Epithelial cell of proximal tubule (primary cell): ENCODE results near the gene CA7. TPM values are rescaled to one million over a fixed set of nuclear protein-coding genes. Genes with fewer than 3 reads are reported as not detected.
"Not testable (repeated sequence)": the region's sequence is repeated elsewhere in the genome, so short reads cannot be mapped to it uniquely, and the experiment has no call there.

Source experiments
- DNase-seq: peaks from one replicate; pipeline ENCODE4 v3.0.0-alpha.2; 2011; ENCODE audit warnings: low read depth
- H3K4me3 ChIP-seq: 2 replicates; pipeline ENCODE4 v1.5.1; 2011; ENCODE audit warnings: low read depth, mild to moderate bottlenecking, low read length
- CTCF ChIP-seq: conservative IDR thresholded peaks from 2 replicates; pipeline ENCODE4 v1.5.1; 2012; ENCODE audit warnings: low read depth, mild to moderate bottlenecking, low read length
- total RNA-seq: library from RNA; depleted of rRNA; stranded (reverse); fragments of >200 nt; gene quantifications from 2 replicates; pipeline ENCODE4 v1.2.3, GENCODE V29; 2015

CA7 gene
- total RNA-seq, 1 donor from 2014 or later = 0.12 TPM

- H3K4me3 ChIP-seq = no peak overlapping the region
- no peak for DNase-seq
- peak; percentile 88 for TF ChIP-seq CTCF
Observed at GRCh38 chr16:66894948-66895688, 50.9 kb downstream of the CA7 start.

- TF ChIP-seq CTCF = no peak
- DNase-seq = no peak
Observed at GRCh38 chr16:66895689-66895979, 51.4 kb downstream of the CA7 start.

DNA sequence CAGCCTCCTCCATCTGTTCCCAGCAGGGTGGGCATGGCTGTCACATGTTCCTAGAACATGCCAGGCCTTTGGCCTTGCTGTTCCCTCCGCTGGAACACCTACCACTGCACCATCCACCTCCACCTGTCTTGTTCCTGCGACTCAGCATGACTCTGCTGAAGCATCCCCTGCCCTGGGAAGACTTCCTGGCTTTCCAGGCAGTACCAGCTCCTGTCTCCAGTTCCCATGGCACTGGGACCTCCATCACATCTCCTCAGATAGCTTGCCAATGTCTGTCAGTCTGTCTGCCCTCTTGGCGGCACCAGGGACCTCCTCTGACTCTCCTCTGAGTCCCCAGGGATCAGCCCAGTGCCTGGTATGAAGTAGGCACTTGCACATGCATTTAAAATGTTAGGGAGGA is 51.8 kb downstream of the CA7 start:
- no peak for DNase-seq
- no peak for TF ChIP-seq CTCF
- H3K4me3 ChIP-seq = no peak overlapping the region

More at GRCh38 chr16:66895689-66895979, 51.4 kb downstream of the CA7 start:
- no peak overlapping the region for H3K4me3 ChIP-seq

DNA sequence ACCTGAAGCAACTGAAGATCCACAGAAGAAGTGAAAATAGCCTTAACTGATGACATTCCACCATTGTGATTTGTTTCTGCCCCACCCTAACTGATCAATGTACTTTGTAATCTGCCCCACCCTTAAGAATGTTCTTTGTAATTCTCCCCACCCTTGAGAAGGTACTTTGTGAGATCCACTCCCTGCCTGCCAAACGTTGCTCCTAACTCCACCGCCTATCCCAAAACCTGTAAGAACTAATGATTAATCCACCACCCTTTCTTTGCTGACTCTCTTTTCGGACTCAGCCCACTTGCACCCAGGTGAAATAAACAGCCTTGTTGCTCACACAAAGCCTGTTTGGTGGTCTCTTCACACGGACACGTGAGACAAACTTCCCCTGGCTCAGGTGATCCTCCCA is 52.5 kb downstream of the CA7 start:
- not testable (repeated sequence) for H3K4me3 ChIP-seq, DNase-seq

DNA sequence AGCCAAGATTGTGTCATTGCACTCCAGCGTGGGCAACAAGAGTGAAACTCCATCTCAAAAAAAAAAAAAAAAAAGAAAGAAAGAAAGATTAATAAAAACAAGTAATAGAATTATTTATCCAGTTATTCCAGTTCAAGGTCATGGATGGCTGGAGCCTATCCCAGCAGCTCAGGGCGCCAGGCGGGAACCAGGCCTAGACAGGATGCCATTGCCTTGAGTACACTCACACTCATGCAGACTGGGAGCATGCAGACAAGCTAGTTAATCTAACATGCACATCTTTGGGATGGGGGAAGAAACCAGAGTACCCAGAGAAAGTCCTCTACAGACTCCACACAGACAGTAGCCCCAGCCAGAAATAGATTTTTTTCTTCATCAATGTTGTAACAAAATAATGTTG is 54.0 kb downstream of the CA7 start:
- no peak overlapping the region for H3K4me3 ChIP-seq
- DNase-seq = no peak
- TF ChIP-seq CTCF = no peak

GRCh38 chr16:66898933-66899309 is 54.7 kb downstream of the CA7 start:
- DNase-seq = no peak
- no peak overlapping the region for H3K4me3 ChIP-seq
- no peak for TF ChIP-seq CTCF

GRCh38 chr16:66899310-66899944 is 55.2 kb downstream of the CA7 start:
- TF ChIP-seq CTCF = no peak
- no peak overlapping the region for H3K4me3 ChIP-seq
- DNase-seq = peak; percentile 50
